Muscle layer of duodenum (tissue), 2 donors: ENCODE results near the gene COX4I2.

ENCODE experiments used
- H3K27ac ChIP-seq: one replicate; pipeline ENCODE4 v1.7.0; 2013; ENCODE audit warnings: mild to moderate bottlenecking, low read length
- H3K27me3 ChIP-seq: one replicate; pipeline ENCODE4 v1.7.0; 2013; ENCODE audit warnings: low read depth, mild to moderate bottlenecking, control low read depth, low read length
- H3K36me3 ChIP-seq, 2 donors: one replicate each; pipeline ENCODE4 v1.7.0; 2013; ENCODE audit warnings: low read length in 2 of 2, control low read depth in 1 of 2, mild to moderate bottlenecking in 1 of 2; ENCODE audit not compliant: insufficient read depth in 2 of 2, control insufficient read depth in 1 of 2
- H3K4me1 ChIP-seq, 2 donors: one replicate each; pipeline ENCODE4 v1.7.0; 2013; ENCODE audit warnings: low read length in 2 of 2, mild to moderate bottlenecking in 2 of 2, control low read depth in 1 of 2, moderate library complexity in 1 of 2; ENCODE audit not compliant: insufficient read depth in 2 of 2, control insufficient read depth in 1 of 2
- H3K4me3 ChIP-seq, 2 donors: one replicate each; pipeline ENCODE4 v1.7.0; 2013; ENCODE audit warnings: low read length in 2 of 2, low read depth in 1 of 2, mild to moderate bottlenecking in 1 of 2
- H3K9me3 ChIP-seq, 2 donors: one replicate each; pipeline ENCODE4 v1.7.0; 2013; ENCODE audit warnings: low read length in 2 of 2, control low read depth in 1 of 2, mild to moderate bottlenecking in 1 of 2; ENCODE audit not compliant: control insufficient read depth in 1 of 2
- donor health status: healthy.

COX4I2 gene

DNA sequence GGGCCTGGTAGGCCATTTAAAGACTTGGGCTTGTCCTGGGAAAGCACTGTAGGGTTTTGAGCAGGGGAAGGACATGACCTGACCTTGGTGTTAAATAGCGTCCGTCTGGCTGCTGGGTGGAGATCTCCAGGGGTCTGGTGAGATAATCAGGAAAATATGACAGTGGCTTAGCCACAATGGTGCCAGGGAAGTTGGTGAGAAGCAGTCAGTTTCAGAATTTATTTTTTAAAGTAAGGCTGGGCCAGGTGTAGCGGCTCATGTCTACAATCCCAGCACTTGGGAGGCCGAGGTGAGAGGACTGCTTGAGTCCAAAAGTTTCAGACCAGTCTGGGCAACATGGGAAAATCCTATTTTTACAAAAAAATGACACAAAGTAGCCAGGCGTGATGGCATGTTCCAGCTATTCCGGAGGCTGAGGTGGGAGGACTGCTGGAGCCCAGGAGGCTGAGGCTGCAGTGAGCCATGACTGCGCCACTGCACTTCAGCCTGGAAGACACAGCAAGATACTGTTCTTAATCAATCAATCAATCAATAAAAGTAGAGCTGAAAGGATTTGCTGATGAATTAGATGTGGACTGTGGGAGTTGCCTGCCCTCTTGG lies 43.5 kb downstream of the COX4I2 start:
- H3K4me3 ChIP-seq: no peak overlapping the region
- H3K9me3 ChIP-seq: no peaks in the 10 kb centered on the region
- peaks cover 22 to 35% of the 10 kb centered on the region in 2 donors for H3K4me1 ChIP-seq
- H3K27me3 ChIP-seq: no peaks in the 10 kb centered on the region
- H3K36me3 ChIP-seq: peaks cover 0 to 12% of the 10 kb centered on the region in 2 donors
- no peak overlapping the region for H3K27ac ChIP-seq

DNA sequence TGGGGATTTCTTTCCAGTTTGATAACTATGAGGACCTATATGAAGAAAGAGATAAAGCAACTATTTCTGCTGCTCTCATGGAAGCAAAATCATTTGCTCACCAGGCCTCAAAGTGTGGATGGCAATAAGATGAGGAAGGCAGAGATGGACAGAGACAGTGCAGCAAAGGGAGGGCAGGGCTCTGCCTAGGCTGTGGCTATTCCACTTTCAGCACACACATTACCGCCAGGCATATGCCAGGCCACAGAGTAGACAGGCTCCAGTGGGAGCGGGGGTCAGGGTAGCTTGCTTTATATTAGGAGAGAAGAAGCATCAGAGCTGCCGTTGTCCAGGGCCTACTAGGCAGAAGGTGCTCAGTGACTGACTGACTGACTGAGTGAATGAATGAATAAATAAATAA lies 44.1 kb downstream of the COX4I2 start:
- Histone ChIP-seq H3K36me3 (peaks cover under 1 to 12% of the 10 kb centered on the region in 2 donors), H3K9me3 (no peaks in the 10 kb centered on the region), H3K27ac (no peak overlapping the region), H3K4me3 (no peak overlapping the region), H3K27me3 (no peaks in the 10 kb centered on the region), H3K4me1 (peaks cover 16 to 30% of the 10 kb centered on the region in 2 donors)

DNA sequence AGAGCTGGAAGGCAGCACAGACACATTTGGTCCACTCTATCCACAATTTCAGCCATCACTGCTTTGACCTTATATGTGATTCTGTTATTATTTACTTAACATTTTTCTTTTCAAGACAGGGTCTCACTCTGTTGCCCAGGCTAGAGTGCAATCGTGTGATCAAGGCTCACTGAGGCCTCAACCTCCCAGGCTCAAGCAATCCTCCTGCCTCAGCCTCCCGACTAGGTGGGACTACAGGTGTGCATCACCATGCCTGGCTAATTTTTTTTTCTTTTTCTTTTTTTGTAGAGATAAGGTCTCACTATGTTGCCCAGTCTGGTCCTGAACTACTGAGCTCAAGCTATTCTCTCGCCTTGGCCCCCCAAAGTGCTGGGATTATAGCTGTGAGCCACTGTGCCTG lies 44.6 kb downstream of the COX4I2 start:
- peaks cover 4 to 12% of the 10 kb centered on the region in 2 donors for H3K36me3 ChIP-seq
- no peaks in the 10 kb centered on the region for H3K27me3 ChIP-seq
- H3K4me1 ChIP-seq: peaks cover 16 to 29% of the 10 kb centered on the region in 2 donors
- no peak overlapping the region for H3K27ac ChIP-seq
- H3K9me3 ChIP-seq: no peaks in the 10 kb centered on the region
- H3K4me3 ChIP-seq: no peak overlapping the region

DNA sequence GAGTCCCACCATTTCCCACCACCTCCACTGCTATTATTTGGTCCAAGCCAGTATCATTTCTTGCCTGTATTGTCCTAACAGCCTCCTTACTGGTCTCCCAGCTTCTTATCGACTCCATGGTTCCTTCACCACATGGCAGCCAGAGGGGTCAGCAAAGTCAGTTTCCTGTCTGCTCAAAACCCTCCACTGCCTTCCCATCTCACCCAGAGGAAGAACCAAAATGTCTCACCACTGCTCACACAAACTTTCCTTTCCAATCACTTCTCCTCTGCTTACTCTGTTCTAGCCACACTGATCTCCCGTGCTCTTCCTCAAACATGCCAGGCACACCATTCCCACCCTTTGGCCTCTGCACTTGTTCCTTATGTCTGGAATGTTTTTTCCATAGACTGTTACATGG lies 45.2 kb downstream of the COX4I2 start:
- H3K4me1 ChIP-seq: peaks cover 16 to 29% of the 10 kb centered on the region in 2 donors
- no peak overlapping the region for H3K4me3 ChIP-seq
- H3K27ac ChIP-seq: no peak overlapping the region
- H3K27me3 ChIP-seq: no peaks in the 10 kb centered on the region
- H3K9me3 ChIP-seq: no peaks in the 10 kb centered on the region
- peaks cover 4 to 15% of the 10 kb centered on the region in 2 donors for H3K36me3 ChIP-seq

DNA sequence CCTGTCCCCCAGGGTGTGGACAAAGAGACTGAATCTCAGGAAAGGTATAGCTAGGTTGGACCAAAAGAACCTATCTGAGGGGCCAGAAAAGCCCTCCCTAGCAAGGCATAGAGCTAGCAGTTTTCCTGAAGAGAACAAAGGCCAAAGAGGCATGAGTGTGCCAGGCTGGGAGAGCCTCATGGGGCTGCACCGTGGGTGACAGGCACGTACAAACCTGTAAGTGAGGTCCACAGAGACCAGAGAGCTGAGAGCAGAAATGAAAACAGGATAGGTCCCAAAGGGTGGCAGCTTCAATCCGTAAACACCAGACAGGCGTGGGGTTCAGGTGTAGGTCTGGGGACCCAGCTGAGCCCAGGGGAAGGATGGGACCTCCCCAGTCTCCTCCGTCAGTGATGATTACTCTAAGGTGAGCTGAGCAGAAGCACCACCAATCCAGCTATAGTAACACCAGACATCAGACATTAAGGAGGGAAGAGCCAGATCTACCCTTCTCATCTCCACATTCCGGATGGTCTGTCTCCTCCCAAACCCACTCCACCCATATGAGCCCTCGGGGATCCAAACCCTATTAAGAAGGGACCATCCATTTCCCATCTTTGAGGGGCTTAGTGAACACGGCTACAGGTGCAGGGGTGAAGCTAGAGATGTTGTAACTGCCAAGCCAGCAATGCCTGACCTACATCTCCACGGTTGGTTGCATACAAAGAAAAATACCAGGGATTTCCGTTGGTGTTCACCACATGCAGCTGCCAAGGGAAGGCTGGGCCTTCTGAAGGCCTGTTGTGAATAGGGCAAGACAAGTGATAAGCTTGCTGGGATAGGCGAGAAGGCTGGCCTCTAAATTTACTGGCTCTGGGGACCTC lies 46.7 kb downstream of the COX4I2 start:
- no peak overlapping the region for H3K27ac ChIP-seq
- H3K27me3 ChIP-seq: no peaks in the 10 kb centered on the region
- H3K36me3 ChIP-seq: peaks cover 4 to 14% of the 10 kb centered on the region in 2 donors
- H3K4me1 ChIP-seq: peaks cover 6 to 23% of the 10 kb centered on the region in 2 donors
- no peak overlapping the region for H3K4me3 ChIP-seq
- H3K9me3 ChIP-seq: no peaks in the 10 kb centered on the region

DNA sequence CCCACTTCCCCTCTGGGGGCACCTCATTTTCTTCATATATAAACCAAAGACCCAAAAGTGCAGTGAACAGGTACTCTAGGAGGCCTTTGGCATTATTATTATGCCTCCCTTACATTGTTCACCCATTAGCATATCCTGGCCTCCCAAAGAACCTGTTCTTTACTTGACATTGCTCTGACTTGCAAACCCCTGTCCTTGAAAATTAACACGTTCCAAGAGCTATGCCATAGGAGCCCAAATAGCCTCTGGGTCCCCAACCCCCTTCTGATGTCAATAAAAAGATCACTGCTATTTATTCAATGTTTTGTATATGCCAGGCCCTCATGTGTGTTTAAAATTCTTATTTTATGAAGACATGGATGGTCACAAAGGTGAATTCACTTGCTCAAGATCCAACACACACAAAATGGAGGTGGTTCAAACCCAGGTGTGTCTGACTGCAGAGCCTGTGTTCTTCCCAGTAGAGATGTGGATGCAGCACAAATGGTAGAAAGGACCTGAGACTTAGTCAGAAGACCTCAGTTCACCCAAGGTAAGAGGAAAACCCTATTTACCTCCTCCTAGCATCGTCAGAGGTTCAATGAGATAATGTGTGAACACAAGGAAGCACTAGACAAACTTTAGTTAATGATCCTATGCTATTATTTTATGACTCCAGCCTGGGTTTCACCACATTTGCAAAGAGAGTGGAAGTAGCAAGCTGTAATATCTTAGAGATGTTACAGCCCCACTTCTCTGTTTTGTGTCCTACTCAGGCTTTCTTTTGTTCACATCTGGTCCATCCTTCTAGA lies 48.3 kb downstream of the COX4I2 start:
- H3K4me1 ChIP-seq: peaks cover 6 to 19% of the 10 kb centered on the region in 2 donors
- H3K36me3 ChIP-seq: peaks cover 4 to 14% of the 10 kb centered on the region in 2 donors
- no peak overlapping the region for H3K4me3 ChIP-seq
- H3K27me3 ChIP-seq: no peaks in the 10 kb centered on the region
- H3K27ac ChIP-seq: no peak overlapping the region
- no peaks in the 10 kb centered on the region for H3K9me3 ChIP-seq

DNA sequence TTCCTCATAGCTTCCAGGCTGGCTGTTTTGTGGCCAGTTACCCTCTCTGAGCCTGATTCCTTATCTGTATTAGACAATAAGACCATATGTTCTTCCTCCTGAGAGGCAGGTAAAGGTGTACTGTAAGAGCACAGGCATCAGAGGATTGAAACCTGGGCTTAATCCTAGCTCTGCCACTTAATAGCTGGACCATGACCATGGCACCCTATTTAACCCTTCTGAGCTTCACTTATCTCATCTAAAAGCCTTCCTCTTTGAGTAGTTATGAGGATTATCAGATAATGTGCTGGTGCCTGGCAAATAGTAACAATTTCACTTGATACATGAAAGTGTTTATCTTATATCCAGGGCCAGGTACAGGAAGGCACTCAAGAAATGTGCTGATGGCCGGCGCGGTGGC lies 50.1 kb downstream of the COX4I2 start:
- H3K9me3 ChIP-seq: no peaks in the 10 kb centered on the region
- peaks cover 8 to 14% of the 10 kb centered on the region in 2 donors for H3K36me3 ChIP-seq
- H3K27ac ChIP-seq: no peak overlapping the region
- H3K4me1 ChIP-seq: peaks cover 6 to 16% of the 10 kb centered on the region in 2 donors
- no peaks in the 10 kb centered on the region for H3K27me3 ChIP-seq
- H3K4me3 ChIP-seq: no peak overlapping the region

DNA sequence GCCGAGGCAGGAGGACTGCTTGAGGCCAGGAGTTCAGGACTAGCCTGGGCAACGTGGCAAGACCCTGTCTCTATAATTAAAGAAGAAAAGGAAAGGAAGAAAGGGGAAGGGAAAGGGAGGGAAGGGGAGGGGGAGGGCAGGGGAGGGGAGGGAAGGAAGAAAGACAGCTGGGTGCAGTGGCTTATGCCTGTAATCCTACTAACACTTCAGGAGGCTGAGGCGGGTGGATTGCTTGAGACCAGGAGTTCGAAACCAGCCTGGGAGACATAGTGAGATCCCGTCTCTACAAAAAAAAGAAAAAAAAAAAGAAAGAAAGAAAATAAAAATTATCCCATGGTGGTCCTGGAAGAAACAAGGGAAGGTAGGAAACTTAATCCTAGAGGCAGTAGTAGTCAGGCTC lies 51.4 kb downstream of the COX4I2 start:
- Histone ChIP-seq H3K4me1 (peaks cover 4 to 10% of the 10 kb centered on the region in 2 donors), H3K9me3 (no peaks in the 10 kb centered on the region), H3K4me3 (no peak overlapping the region), H3K27me3 (no peaks in the 10 kb centered on the region), H3K36me3 (peaks cover 8 to 14% of the 10 kb centered on the region in 2 donors), H3K27ac (no peak overlapping the region)

DNA sequence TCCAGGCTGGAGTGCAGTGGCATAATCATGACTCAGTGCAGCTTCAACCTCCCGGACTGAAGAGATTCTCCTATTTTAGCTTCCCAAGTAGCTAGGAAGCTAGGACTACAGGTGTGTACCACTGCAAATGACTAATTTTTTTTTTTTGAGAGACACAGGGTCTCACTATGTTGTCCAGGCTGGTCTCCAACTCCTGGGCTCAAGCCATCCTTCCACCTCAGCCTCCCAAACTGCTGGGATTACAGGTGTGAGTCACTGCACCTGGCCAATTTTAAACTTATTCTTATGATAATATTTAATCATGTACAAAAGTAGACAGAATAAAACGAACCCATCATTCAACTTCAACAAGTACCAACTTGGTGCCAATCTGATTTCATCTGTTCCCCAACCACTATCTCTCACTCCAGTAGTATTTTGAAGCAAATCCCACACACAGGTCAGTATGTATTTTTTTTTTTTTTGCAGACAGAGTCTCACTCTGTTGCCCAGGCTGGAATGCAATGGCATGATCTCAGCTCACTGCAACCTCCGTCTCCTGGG lies 52.5 kb downstream of the COX4I2 start:
- no peaks in the 10 kb centered on the region for H3K27me3 ChIP-seq
- peaks cover under 1 to 6% of the 10 kb centered on the region in 2 donors for H3K4me1 ChIP-seq
- peaks cover 8 to 9% of the 10 kb centered on the region in 2 donors for H3K36me3 ChIP-seq
- H3K4me3 ChIP-seq: no peak overlapping the region
- H3K9me3 ChIP-seq: no peaks in the 10 kb centered on the region
- H3K27ac ChIP-seq: no peak overlapping the region

DNA sequence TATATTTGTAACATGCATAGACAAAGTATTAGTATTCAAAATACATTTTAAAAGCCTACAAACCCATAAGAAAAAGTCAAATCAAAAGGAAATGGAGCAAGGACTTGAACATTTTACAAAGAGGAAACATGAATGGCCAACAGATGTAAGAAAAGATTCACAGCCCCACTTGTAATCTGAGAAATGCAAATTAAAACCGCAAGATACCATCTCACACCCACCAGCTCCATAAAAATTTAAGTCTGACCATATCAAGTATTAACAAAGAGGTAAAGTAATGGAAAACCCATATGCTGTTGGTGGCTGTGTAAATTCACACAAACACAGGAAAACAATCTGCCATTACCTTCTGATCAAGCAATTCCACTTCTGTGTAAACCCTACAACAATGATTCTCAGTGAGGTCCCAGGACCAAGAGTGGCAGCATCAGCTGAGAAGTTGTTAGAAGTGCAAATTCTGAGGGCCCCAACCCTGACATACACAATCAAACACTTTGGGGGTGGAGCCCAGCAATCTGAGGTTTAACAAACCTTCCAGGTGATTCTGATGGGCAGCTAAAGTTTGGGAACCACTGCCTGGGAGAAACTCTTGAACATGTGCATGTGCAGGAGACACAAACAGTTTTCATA lies 54.0 kb downstream of the COX4I2 start:
- Histone ChIP-seq H3K4me1 (peaks cover 0 to 4% of the 10 kb centered on the region in 2 donors), H3K4me3 (no peak overlapping the region), H3K27me3 (no peaks in the 10 kb centered on the region), H3K36me3 (peaks cover 8 to 14% of the 10 kb centered on the region in 2 donors), H3K27ac (no peak overlapping the region), H3K9me3 (no peaks in the 10 kb centered on the region)
